Muscle layer of colon (tissue), 2 donors: Measurements from ENCODE around the gene CACNA2D3.

Experiments used
- H3K27ac ChIP-seq: one replicate; pipeline ENCODE4 v1.7.0; 2013; ENCODE audit warnings: low read depth, mild to moderate bottlenecking, low read length, moderate library complexity
- H3K27me3 ChIP-seq, 2 donors: one replicate each; pipeline ENCODE4 v1.7.0; 2013; ENCODE audit warnings: low read length in 2 of 2, mild to moderate bottlenecking in 2 of 2; ENCODE audit not compliant: insufficient read depth in 2 of 2, control insufficient read depth in 1 of 2
- H3K36me3 ChIP-seq: one replicate; pipeline ENCODE4 v1.7.0; 2013; ENCODE audit warnings: mild to moderate bottlenecking, low read length; ENCODE audit not compliant: insufficient read depth
- H3K4me1 ChIP-seq: one replicate; pipeline ENCODE4 v1.7.0; 2013; ENCODE audit warnings: mild to moderate bottlenecking, low read length; ENCODE audit not compliant: insufficient read depth
- H3K4me3 ChIP-seq, 2 donors: one replicate each; pipeline ENCODE4 v1.7.0; 2013; ENCODE audit warnings: low read length in 2 of 2, low read depth in 1 of 2, mild to moderate bottlenecking in 1 of 2, moderate library complexity in 1 of 2
- H3K9ac ChIP-seq: one replicate; pipeline ENCODE4 v1.7.0; 2013; ENCODE audit warnings: low read length
- H3K9me3 ChIP-seq: one replicate; pipeline ENCODE4 v1.7.0; 2013; ENCODE audit warnings: mild to moderate bottlenecking, low read length
- donor health status: abdominal sarcoma.
- donor health status: Adenocarcinoma of cecum.

The CACNA2D3 gene

DNA sequence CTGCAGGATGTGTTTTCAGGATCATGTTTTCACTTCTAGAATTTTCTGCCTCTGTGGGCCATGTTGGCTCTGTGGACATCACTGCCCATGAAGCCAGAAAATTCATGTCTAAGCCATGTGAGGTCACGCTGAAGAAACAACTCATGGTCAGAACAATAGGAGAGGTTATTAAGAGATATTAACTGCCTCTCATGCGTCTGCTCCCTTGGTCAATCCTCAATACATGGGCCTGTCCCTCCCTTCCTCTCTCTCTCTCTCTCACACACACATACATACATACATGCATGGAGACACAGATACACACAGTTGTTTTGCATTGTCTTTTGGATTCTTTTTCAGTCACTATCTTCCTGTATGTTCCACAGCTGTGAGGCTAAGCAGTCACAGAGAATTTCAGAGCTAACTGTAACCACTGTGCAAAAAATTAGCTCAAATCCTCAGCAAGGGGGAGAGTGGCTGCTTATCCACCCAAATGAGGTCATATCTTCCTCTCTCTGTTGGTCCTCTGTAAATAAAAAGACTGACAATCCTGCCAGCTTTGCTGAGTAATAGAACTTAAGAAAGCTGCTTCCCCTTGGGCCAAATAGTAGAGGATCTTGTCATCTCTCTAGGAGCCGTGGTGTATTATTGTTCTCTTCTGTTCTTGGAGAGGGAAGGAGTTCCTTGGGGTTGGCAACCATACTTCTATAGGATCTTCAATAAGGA is 759.9 kb downstream of the CACNA2D3 start:
- no peaks in the 10 kb centered on the region for H3K9me3 ChIP-seq
- no peaks in the 10 kb centered on the region for H3K36me3 ChIP-seq
- no peaks in the 10 kb centered on the region for H3K4me1 ChIP-seq
- H3K27me3 ChIP-seq, result no peaks in the 10 kb centered on the region
- no peak overlapping the region for H3K4me3 ChIP-seq
- no peak overlapping the region for H3K27ac ChIP-seq
- no peak overlapping the region for H3K9ac ChIP-seq

DNA sequence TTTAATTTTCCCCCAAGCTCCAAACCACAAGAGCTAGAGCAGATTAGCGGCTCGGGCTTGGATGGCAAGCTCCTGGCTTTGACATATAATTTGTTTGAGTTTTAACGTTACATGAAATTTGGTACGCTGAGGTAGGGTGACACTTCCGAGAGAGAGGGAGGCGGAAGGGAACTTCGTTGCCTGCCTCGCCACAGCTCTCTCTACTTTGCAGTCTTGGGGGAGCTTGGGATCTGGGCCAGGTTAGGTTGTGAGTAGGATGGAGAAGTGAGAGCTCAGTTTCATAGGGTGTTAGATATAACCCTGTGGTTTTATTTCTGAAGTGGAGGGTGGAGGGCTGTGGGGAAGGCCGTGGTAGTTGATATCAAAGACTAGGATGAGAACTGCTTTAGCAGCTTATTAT is 765.8 kb downstream of the CACNA2D3 start:
- Histone ChIP-seq H3K9me3 (no peaks in the 10 kb centered on the region), H3K36me3 (no peaks in the 10 kb centered on the region), H3K27ac (no peak overlapping the region), H3K27me3 (no peaks in the 10 kb centered on the region), H3K9ac (no peak overlapping the region), H3K4me1 (peaks cover 28% of the 10 kb centered on the region), H3K4me3 (no peak overlapping the region)

DNA sequence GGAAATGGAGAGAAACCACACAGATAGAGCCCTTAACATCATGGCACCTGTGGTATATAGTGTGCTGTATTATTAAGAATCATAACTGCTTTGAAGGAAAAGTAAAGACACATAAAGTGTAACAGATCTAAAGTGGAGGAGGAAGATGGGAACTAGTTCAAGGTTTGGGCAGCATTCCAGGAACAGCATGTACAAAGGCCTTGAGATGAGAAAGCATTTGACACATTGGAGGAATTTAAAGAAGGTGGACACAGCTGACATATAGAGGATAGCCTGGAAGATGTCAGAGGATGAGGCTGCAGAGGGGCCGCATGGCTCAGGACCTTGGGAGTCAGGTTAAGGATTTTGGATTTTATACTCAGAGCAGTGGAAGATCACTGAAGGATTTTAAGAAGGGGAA is 766.5 kb downstream of the CACNA2D3 start:
- Histone ChIP-seq H3K9me3 (no peaks in the 10 kb centered on the region), H3K36me3 (no peaks in the 10 kb centered on the region), H3K4me3 (no peak overlapping the region), H3K4me1 (peaks cover 28% of the 10 kb centered on the region), H3K27ac (no peak overlapping the region), H3K27me3 (no peaks in the 10 kb centered on the region), H3K9ac (no peak overlapping the region)

DNA sequence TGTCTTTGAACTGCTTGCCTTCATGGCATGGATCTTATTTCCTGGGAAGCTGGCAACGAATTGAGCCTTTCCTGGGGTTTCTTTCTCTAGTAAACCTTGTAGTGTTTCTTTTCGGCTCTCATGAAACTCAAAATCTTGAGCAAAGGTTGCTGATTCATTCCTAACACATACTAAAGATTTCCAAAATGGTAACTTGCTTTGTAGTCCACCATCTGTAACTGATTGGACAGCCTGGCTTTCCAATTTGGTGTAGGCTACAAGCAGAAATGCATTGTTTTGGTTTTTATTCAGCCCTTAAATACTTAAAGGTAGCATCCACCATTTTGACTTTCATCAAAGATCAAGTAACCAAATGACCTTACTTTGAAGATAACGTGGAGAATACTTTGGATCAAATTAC is 767.4 kb downstream of the CACNA2D3 start:
- no peak overlapping the region for H3K4me3 ChIP-seq
- peaks cover 28% of the 10 kb centered on the region for H3K4me1 ChIP-seq
- H3K36me3 ChIP-seq, result no peaks in the 10 kb centered on the region
- no peaks in the 10 kb centered on the region for H3K9me3 ChIP-seq
- no peaks in the 10 kb centered on the region for H3K27me3 ChIP-seq
- H3K27ac ChIP-seq, result no peak overlapping the region
- H3K9ac ChIP-seq, result no peak overlapping the region

DNA sequence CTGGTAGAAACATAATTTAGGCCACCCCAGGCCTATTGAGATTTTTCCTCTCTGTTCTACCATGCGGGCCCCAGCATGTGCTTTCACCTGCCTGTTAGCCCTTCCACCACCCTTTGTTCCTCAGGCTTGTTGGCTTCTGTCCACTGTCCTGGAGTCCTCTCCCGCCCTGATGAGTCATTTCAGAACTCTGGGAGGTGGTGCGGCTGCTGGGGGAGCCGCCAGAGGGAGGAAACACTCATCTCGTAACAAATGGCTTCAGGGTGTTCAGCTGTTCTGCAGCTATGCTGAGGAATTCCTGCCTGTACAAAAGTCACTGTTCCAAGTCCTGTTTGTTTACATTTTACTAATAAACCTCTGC is 769.2 kb downstream of the CACNA2D3 start:
- Histone ChIP-seq H3K27me3 (no peaks in the 10 kb centered on the region), H3K4me3 (no peak overlapping the region), H3K9ac (no peak overlapping the region), H3K36me3 (no peaks in the 10 kb centered on the region), H3K4me1 (peaks cover 28% of the 10 kb centered on the region), H3K27ac (no peak overlapping the region), H3K9me3 (no peaks in the 10 kb centered on the region)

DNA sequence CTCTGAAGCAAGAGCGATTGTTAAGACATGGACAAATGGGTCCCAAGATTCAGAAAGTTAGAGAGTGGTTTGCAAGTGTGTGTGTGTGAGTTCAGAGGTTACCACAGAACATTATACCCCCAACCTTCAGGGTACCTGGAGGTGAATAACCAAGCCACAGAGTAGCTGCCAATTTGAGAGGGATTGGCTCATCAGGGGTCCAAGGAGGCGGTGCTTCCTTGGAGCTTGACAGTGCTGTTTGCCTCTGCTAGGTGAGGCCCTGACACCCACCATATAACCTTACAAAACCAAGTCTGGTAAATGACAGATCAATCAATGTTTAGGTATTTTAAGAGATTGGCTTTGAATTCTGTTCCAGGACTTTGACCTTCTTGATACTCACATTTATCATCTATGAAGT is 769.8 kb downstream of the CACNA2D3 start:
- H3K4me1 ChIP-seq, result peaks cover 28% of the 10 kb centered on the region
- H3K4me3 ChIP-seq, result no peak overlapping the region
- H3K27me3 ChIP-seq, result no peaks in the 10 kb centered on the region
- H3K36me3 ChIP-seq, result no peaks in the 10 kb centered on the region
- H3K9ac ChIP-seq, result no peak overlapping the region
- no peak overlapping the region for H3K27ac ChIP-seq
- H3K9me3 ChIP-seq, result no peaks in the 10 kb centered on the region

DNA sequence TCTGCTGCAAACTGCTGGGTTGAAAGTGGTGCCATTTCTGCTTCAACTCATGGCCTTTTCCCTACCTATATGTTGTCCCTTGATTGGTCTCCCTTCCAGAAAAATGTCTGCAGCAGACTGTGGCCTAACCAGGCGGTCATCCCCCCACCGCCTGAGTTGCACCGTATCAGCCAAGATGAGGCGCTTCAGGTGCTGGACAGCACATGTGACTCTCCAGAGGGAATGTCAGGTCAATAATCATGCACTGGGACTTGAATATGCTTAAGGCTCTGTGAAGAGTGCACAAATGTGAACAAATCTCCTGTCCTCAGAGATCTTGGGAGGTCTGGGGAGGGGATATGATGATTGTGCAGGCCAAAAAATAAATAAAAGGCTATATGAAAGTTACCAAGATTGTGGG is 773.3 kb downstream of the CACNA2D3 start:
- peaks cover 19% of the 10 kb centered on the region for H3K4me1 ChIP-seq

DNA sequence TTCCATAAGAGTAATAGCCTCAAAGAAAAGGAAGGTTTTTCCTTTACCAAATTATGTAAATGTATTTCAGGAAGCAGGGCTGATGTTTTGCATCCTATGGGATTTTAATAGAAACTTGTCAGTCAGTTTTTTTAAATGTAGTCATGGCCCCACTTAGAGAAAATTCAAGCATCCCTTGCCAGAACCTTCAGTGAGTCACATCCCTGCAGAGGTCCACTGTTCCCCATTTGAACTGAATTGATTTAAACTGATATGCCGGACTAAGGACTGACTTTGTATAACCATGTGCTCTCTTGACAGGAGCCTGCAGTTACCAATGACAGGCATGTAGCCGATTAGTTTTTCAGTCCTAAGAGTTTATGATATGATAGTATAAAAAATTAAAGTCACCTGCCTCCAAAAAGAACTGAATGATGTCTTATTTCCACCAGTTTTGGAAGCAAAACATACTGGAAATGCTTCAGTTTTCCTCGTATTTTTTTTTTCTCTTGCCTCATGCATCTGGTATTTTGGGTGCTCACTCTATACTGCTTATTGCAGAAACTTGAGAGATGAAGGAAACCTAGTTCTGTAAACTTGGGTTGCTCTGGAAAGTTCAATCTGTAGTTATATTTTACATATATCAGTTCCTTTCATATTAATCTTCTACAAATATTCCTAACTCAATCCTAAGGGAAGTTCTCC is 774.8 kb downstream of the CACNA2D3 start:
- Histone ChIP-seq H3K27me3 (no peaks in the 10 kb centered on the region), H3K4me1 (peaks cover 4% of the 10 kb centered on the region), H3K27ac (no peak overlapping the region), H3K9me3 (no peaks in the 10 kb centered on the region), H3K36me3 (no peaks in the 10 kb centered on the region), H3K9ac (no peak overlapping the region), H3K4me3 (no peak overlapping the region)

More for the DNA sequence above, 773.3 kb downstream of the CACNA2D3 start:
- no peaks in the 10 kb centered on the region for H3K27me3 ChIP-seq
- no peak overlapping the region for H3K4me3 ChIP-seq
- H3K9me3 ChIP-seq, result no peaks in the 10 kb centered on the region
- H3K36me3 ChIP-seq, result no peaks in the 10 kb centered on the region
- no peak overlapping the region for H3K27ac ChIP-seq
- no peak overlapping the region for H3K9ac ChIP-seq

DNA sequence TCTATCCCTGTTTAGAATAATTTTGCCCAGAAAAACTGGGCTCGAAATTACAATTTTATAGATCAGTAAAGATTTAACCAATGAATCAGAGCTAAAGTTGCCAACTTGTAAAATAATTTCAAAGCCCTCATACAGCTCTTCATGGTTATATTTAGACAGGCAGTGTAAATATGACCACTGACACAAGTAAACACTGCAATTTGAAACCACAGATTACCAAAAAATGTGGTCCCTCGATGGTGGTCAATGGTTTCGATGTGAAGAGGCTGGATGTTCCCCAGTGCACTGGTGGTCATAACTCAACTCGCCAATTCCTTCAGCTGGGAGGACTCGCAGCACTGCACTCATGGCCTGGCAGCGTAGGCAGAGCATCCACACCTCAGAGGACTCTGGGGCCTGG is 776.9 kb downstream of the CACNA2D3 start:
- no peaks in the 10 kb centered on the region for H3K4me1 ChIP-seq
- no peak overlapping the region for H3K9ac ChIP-seq
- H3K4me3 ChIP-seq, result no peak overlapping the region
- H3K27me3 ChIP-seq, result no peaks in the 10 kb centered on the region
- no peak overlapping the region for H3K27ac ChIP-seq
- no peaks in the 10 kb centered on the region for H3K9me3 ChIP-seq
- no peaks in the 10 kb centered on the region for H3K36me3 ChIP-seq

DNA sequence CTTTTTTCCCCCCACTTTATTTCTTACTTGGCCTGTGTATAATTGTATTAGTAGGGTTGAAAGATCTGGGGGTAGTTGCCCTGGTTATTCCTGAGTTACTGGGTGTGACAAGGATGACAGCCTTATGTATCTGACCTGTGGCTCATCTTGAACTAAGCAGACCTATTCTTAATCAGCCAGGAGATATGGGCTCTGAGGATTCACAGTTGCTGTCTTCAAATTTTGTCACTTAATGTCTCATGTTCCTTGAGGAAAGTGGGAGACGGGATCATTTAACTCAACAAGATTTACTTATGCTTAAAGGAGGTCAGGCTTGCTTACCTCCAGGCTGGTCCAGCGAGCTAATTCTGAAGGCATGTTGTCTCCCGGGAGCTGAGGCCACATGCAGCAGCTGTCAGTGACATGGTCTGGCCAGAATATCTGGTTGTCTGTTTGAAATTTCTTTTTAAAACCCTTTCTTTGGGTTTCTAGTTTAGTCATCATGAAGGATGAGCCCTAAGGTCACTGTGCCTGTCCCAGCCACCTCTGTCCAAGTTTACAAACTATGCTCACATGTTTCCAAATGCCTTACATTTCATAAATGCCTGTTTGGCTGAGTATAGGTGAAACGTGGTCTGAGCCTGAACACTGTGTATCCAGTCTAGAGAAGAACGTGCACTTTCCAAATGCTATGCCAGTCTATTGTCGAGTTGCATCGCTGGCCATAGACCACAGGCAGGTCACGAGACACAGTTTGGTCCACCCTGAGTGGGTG is 778.7 kb downstream of the CACNA2D3 start:
- H3K4me1 ChIP-seq, result no peaks in the 10 kb centered on the region
- no peaks in the 10 kb centered on the region for H3K36me3 ChIP-seq
- no peaks in the 10 kb centered on the region for H3K27me3 ChIP-seq
- no peak overlapping the region for H3K4me3 ChIP-seq
- H3K9me3 ChIP-seq, result no peaks in the 10 kb centered on the region
- H3K27ac ChIP-seq, result no peak overlapping the region
- no peak overlapping the region for H3K9ac ChIP-seq

DNA sequence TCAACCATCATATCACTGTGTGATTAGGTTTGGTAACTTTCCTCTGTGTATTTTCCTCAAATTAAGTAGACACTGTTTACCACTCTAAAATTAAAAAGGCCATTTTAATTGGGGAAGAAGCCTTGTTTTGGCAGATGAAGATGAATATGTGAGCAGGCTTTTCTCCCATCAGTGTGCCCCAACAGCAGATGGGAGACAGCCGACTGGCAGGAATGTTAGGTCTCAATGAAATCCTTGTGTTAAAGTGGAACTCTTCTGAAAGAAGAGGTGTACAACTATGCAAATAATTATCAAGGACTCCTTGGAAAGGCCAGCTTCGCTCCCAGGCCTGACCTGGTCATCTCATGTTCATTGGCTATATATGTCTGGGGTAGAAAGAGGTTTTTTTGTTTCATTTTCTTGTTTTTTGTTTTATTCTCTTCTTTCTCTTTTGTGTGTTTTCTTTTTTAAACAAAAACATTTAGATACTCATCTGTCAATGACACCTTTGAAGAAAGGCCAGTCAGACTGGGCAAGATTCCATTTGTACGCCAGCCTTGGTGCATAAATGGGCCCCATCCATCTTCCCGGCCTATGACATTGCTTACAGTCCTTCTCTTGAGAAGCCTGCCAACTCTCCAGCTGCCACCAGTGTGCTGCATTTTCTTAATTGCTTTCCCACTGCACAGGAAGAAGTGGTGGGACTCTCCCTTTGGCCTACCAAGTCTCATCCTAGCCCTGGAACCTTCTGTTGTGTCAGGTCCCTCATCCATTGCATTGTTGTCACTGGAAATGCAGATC is 779.7 kb downstream of the CACNA2D3 start:
- no peak overlapping the region for H3K27ac ChIP-seq
- no peaks in the 10 kb centered on the region for H3K36me3 ChIP-seq
- H3K4me1 ChIP-seq, result no peaks in the 10 kb centered on the region

More for the DNA sequence above, 779.7 kb downstream of the CACNA2D3 start:
- Histone ChIP-seq H3K27me3 (no peaks in the 10 kb centered on the region), H3K4me3 (no peak overlapping the region), H3K9me3 (no peaks in the 10 kb centered on the region), H3K9ac (no peak overlapping the region)
